ENCODE data around the gene TBC1D8.
A peak's percentile ranks its signal among the peaks of the same experiment; 100 is the strongest.

The TBC1D8 gene

GRCh38 chr2:101193033-101193626 lies 41.9 kb upstream of the TBC1D8 start:
- Histone ChIP-seq H3K9me3 (ENCODE audit: control insufficient read depth, insufficient read depth, low read length) (no peaks in the 10 kb centered on the region), H3F3A (ENCODE audit: control insufficient read depth, insufficient read depth) (no peaks in the 10 kb centered on the region), H3K79me2 (ENCODE audit: control insufficient read depth, low read length) (no peaks in the 10 kb centered on the region), H3K36me3 (ENCODE audit: control insufficient read depth, low read length) (no peaks in the 10 kb centered on the region), H3K4me2 (ENCODE audit: low read length) (no peak overlapping the region), H3K27me3 (ENCODE audit: control insufficient read depth, low read length) (peaks cover 5% of the 10 kb centered on the region), H3K27ac (ENCODE audit: low read depth, low read length) (no peak overlapping the region), H4K20me1 (ENCODE audit: control insufficient read depth, insufficient read depth, low read depth, low read length) (no peaks in the 10 kb centered on the region), H3K4me1 (ENCODE audit: control insufficient read depth, low read length) (no peaks in the 10 kb centered on the region), H3K4me3 (ENCODE audit: low read length) (no peak overlapping the region), H3K9me2 (replicated peaks; ENCODE audit: control insufficient read depth, low read length) (no peaks in the 10 kb centered on the region)
- TF ChIP-seq CTCF (IDR thresholded peaks at IDR 0.05; ENCODE audit: low read depth, low read length, poor library complexity, severe bottlenecking) (no peak), EZH2phosphoT487 (IDR thresholded peaks at IDR 0.05; ENCODE audit: borderline replicate concordance, low read length) (no peak)

- Histone ChIP-seq H3F3A (ENCODE audit: control insufficient read depth, insufficient read depth) (no peaks in the 10 kb centered on the region), H3K27me3 (ENCODE audit: control insufficient read depth, low read length) (peaks cover 5% of the 10 kb centered on the region), H3K79me2 (ENCODE audit: control insufficient read depth, low read length) (no peaks in the 10 kb centered on the region), H3K9me2 (replicated peaks; ENCODE audit: control insufficient read depth, low read length) (no peaks in the 10 kb centered on the region), H3K36me3 (ENCODE audit: control insufficient read depth, low read length) (no peaks in the 10 kb centered on the region), H3K4me3 (ENCODE audit: low read length) (no peak overlapping the region), H4K20me1 (ENCODE audit: control insufficient read depth, insufficient read depth, low read depth, low read length) (no peaks in the 10 kb centered on the region), H3K9me3 (ENCODE audit: control insufficient read depth, insufficient read depth, low read length) (no peaks in the 10 kb centered on the region), H3K27ac (ENCODE audit: low read depth, low read length) (no peak overlapping the region), H3K4me2 (ENCODE audit: low read length) (no peak overlapping the region), H3K4me1 (ENCODE audit: control insufficient read depth, low read length) (no peaks in the 10 kb centered on the region)
- TF ChIP-seq CTCF (IDR thresholded peaks at IDR 0.05; ENCODE audit: low read depth, low read length, poor library complexity, severe bottlenecking) (no peak), EZH2phosphoT487 (IDR thresholded peaks at IDR 0.05; ENCODE audit: borderline replicate concordance, low read length) (no peak)
Measured at GRCh38 chr2:101190747-101191516, 39.8 kb upstream of the TBC1D8 start.

- H3K27me3 ChIP-seq (ENCODE audit: control insufficient read depth, low read length) = peaks cover 5% of the 10 kb centered on the region
- no peak overlapping the region for H3K4me2 ChIP-seq (ENCODE audit: low read length)
- no peak overlapping the region for H3K27ac ChIP-seq (ENCODE audit: low read depth, low read length)
- no peaks in the 10 kb centered on the region for H3F3A ChIP-seq (ENCODE audit: control insufficient read depth, insufficient read depth)
- H4K20me1 ChIP-seq (ENCODE audit: control insufficient read depth, insufficient read depth, low read depth, low read length) = no peaks in the 10 kb centered on the region
- H3K79me2 ChIP-seq (ENCODE audit: control insufficient read depth, low read length) = no peaks in the 10 kb centered on the region
- H3K4me1 ChIP-seq (ENCODE audit: control insufficient read depth, low read length) = no peaks in the 10 kb centered on the region
- H3K9me2 ChIP-seq (replicated peaks; ENCODE audit: control insufficient read depth, low read length) = no peaks in the 10 kb centered on the region
- no peaks in the 10 kb centered on the region for H3K9me3 ChIP-seq (ENCODE audit: control insufficient read depth, insufficient read depth, low read length)
- peak; percentile 68 for TF ChIP-seq CTCF (IDR thresholded peaks at IDR 0.05; ENCODE audit: low read depth, low read length, poor library complexity, severe bottlenecking)
- TF ChIP-seq EZH2phosphoT487 (IDR thresholded peaks at IDR 0.05; ENCODE audit: borderline replicate concordance, low read length) = no peak
- H3K4me3 ChIP-seq (ENCODE audit: low read length) = no peak overlapping the region
- no peaks in the 10 kb centered on the region for H3K36me3 ChIP-seq (ENCODE audit: control insufficient read depth, low read length)
Measured at GRCh38 chr2:101188683-101189405, 37.7 kb upstream of the TBC1D8 start.

All from DOHH2 (cell line).